ENCODE data around the gene MON1B.

Gene MON1B

GRCh38 chr16:77231047-77231446 lies 40.1 kb downstream of the MON1B start:
- no peak for TF ChIP-seq FOXP2 (optimal IDR thresholded peaks at IDR 0.05; ENCODE audit: borderline replicate concordance, extremely low read depth, extremely low read length, insufficient read depth)
- TF ChIP-seq TAF1 (IDR thresholded peaks at IDR 0.05; ENCODE audit: borderline replicate concordance, insufficient read depth, low read length), result no peak
- TF ChIP-seq POLR2AphosphoS5 (IDR thresholded peaks at IDR 0.05; ENCODE audit: low read depth, low read length), result no peak
- TF ChIP-seq, protein P1, sequence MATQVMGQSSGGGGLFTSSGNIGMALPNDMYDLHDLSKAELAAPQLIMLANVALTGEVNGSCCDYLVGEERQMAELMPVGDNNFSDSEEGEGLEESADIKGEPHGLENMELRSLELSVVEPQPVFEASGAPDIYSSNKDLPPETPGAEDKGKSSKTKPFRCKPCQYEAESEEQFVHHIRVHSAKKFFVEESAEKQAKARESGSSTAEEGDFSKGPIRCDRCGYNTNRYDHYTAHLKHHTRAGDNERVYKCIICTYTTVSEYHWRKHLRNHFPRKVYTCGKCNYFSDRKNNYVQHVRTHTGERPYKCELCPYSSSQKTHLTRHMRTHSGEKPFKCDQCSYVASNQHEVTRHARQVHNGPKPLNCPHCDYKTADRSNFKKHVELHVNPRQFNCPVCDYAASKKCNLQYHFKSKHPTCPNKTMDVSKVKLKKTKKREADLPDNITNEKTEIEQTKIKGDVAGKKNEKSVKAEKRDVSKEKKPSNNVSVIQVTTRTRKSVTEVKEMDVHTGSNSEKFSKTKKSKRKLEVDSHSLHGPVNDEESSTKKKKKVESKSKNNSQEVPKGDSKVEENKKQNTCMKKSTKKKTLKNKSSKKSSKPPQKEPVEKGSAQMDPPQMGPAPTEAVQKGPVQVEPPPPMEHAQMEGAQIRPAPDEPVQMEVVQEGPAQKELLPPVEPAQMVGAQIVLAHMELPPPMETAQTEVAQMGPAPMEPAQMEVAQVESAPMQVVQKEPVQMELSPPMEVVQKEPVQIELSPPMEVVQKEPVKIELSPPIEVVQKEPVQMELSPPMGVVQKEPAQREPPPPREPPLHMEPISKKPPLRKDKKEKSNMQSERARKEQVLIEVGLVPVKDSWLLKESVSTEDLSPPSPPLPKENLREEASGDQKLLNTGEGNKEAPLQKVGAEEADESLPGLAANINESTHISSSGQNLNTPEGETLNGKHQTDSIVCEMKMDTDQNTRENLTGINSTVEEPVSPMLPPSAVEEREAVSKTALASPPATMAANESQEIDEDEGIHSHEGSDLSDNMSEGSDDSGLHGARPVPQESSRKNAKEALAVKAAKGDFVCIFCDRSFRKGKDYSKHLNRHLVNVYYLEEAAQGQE (IDR thresholded peaks at IDR 0.05; ENCODE audit: insufficient read depth in 1 of 2, low read depth in 2 of 2, low read length in 2 of 2), result no peak
- no peak for TF ChIP-seq SIN3A (IDR thresholded peaks at IDR 0.05; ENCODE audit: borderline replicate concordance, insufficient read depth, low read length)

GRCh38 chr16:77233799-77234519 lies 43.0 kb downstream of the MON1B start:
- TF ChIP-seq FOXP2 (optimal IDR thresholded peaks at IDR 0.05; ENCODE audit: borderline replicate concordance, extremely low read depth, extremely low read length, insufficient read depth) (no peak), TAF1 (IDR thresholded peaks at IDR 0.05; ENCODE audit: borderline replicate concordance, insufficient read depth, low read length) (no peak), POLR2AphosphoS5 (IDR thresholded peaks at IDR 0.05; ENCODE audit: low read depth, low read length) (no peak), SIN3A (IDR thresholded peaks at IDR 0.05; ENCODE audit: borderline replicate concordance, insufficient read depth, low read length) (no peak)
- TF ChIP-seq, protein P1 (IDR thresholded peaks at IDR 0.05; ENCODE audit: insufficient read depth in 1 of 2, low read depth in 2 of 2, low read length in 2 of 2), result no peak

GRCh38 chr16:77234611-77235010 lies 43.6 kb downstream of the MON1B start:
- no peak for TF ChIP-seq SIN3A (IDR thresholded peaks at IDR 0.05; ENCODE audit: borderline replicate concordance, insufficient read depth, low read length)
- TF ChIP-seq, protein P1 (IDR thresholded peaks at IDR 0.05; ENCODE audit: insufficient read depth in 1 of 2, low read depth in 2 of 2, low read length in 2 of 2), result no peak
- no peak for TF ChIP-seq TAF1 (IDR thresholded peaks at IDR 0.05; ENCODE audit: borderline replicate concordance, insufficient read depth, low read length)
- no peak for TF ChIP-seq FOXP2 (optimal IDR thresholded peaks at IDR 0.05; ENCODE audit: borderline replicate concordance, extremely low read depth, extremely low read length, insufficient read depth)
- TF ChIP-seq POLR2AphosphoS5 (IDR thresholded peaks at IDR 0.05; ENCODE audit: low read depth, low read length), result no peak

GRCh38 chr16:77236063-77236511 lies 45.1 kb downstream of the MON1B start:
- TF ChIP-seq POLR2AphosphoS5 (IDR thresholded peaks at IDR 0.05; ENCODE audit: low read depth, low read length) (no peak), FOXP2 (optimal IDR thresholded peaks at IDR 0.05; ENCODE audit: borderline replicate concordance, extremely low read depth, extremely low read length, insufficient read depth) (peak; percentile 74), SIN3A (IDR thresholded peaks at IDR 0.05; ENCODE audit: borderline replicate concordance, insufficient read depth, low read length) (no peak), TAF1 (IDR thresholded peaks at IDR 0.05; ENCODE audit: borderline replicate concordance, insufficient read depth, low read length) (no peak)
- TF ChIP-seq, protein P1 (IDR thresholded peaks at IDR 0.05; ENCODE audit: insufficient read depth in 1 of 2, low read depth in 2 of 2, low read length in 2 of 2), result no peak
